H9 (cell line): ENCODE measurements around the gene AGBL4. TPM values are rescaled to one million over a fixed set of nuclear protein-coding genes. Genes with fewer than 3 reads are reported as not detected.

ENCODE experiments used
- DNase-seq: peaks from one replicate; pipeline ENCODE4 v3.0.0-alpha.2; 2017
- H2AFZ ChIP-seq: one replicate; pipeline ENCODE4 v1.6.1; 2013; ENCODE audit warnings: mild to moderate bottlenecking, low read length, control low read depth, moderate library complexity
- H2AK5ac ChIP-seq: 2 replicates; pipeline ENCODE4 v1.6.1; 2013; ENCODE audit warnings: low read length, control low read depth, mixed read lengths; ENCODE audit not compliant: insufficient read length
- H2BK120ac ChIP-seq: one replicate; pipeline ENCODE4 v1.6.1; 2013; ENCODE audit warnings: low read depth, mild to moderate bottlenecking, low read length, control low read depth, inconsistent platforms; ENCODE audit not compliant: poor library complexity, severe bottlenecking
- H2BK12ac ChIP-seq: 2 replicates; pipeline ENCODE4 v1.6.1; 2013; ENCODE audit warnings: low read length, control low read depth, mixed read lengths, low read depth; ENCODE audit not compliant: insufficient read length
- H2BK15ac ChIP-seq: 2 replicates; pipeline ENCODE4 v1.6.1; 2013; ENCODE audit warnings: low read depth, low read length, control low read depth
- H2BK20ac ChIP-seq: one replicate; pipeline ENCODE4 v1.6.1; 2013; ENCODE audit warnings: low read depth, mild to moderate bottlenecking, low read length, control low read depth, inconsistent platforms; ENCODE audit not compliant: poor library complexity, severe bottlenecking
- H2BK5ac ChIP-seq: 2 replicates; pipeline ENCODE4 v1.6.1; 2013; ENCODE audit warnings: low read length, control low read depth, mixed read lengths; ENCODE audit not compliant: insufficient read length
- H3K14ac ChIP-seq: 2 replicates; pipeline ENCODE4 v1.6.1; 2013; ENCODE audit warnings: low read length, control low read depth; ENCODE audit not compliant: insufficient read depth
- H3K18ac ChIP-seq: 2 replicates; pipeline ENCODE4 v1.6.1; 2013; ENCODE audit warnings: low read depth, mild to moderate bottlenecking, mixed read lengths, low read length, control low read depth; ENCODE audit not compliant: insufficient read length
- H3K23ac ChIP-seq: 2 replicates; pipeline ENCODE4 v1.6.1; 2013; ENCODE audit warnings: low read length, control low read depth, mixed read lengths, low read depth; ENCODE audit not compliant: insufficient read length
- H3K23me2 ChIP-seq: 2 replicates; pipeline ENCODE4 v1.6.1; 2013; ENCODE audit warnings: low read depth, mild to moderate bottlenecking, mixed read lengths, low read length, control low read depth; ENCODE audit not compliant: insufficient read length, poor library complexity, severe bottlenecking
- H3K27ac ChIP-seq: 2 replicates; pipeline ENCODE4 v1.5.1; 2013; ENCODE audit warnings: low read length, control low read depth, mixed read lengths, low read depth; ENCODE audit not compliant: insufficient read length
- H3K27me3 ChIP-seq: 2 replicates; pipeline ENCODE4 v1.6.1; 2013; ENCODE audit warnings: low read length, control low read depth, inconsistent platforms; ENCODE audit not compliant: insufficient read depth
- H3K4ac ChIP-seq: 2 replicates; pipeline ENCODE4 v1.6.1; 2013; ENCODE audit warnings: low read depth, mild to moderate bottlenecking, control low read depth, inconsistent platforms, low read length, moderate library complexity
- H3K4me1 ChIP-seq: 2 replicates; pipeline ENCODE4 v1.6.1; 2013; ENCODE audit warnings: low read length, control low read depth, inconsistent platforms; ENCODE audit not compliant: insufficient read depth
- H3K4me2 ChIP-seq: 2 replicates; pipeline ENCODE4 v1.6.1; 2013; ENCODE audit warnings: low read length, control low read depth, mixed read lengths; ENCODE audit not compliant: insufficient read length, insufficient read depth
- H3K56ac ChIP-seq: 2 replicates; pipeline ENCODE4 v1.6.1; 2013; ENCODE audit warnings: low read depth, mild to moderate bottlenecking, mixed read lengths, low read length, control low read depth; ENCODE audit not compliant: insufficient read length
- H3K79me1 ChIP-seq: 2 replicates; pipeline ENCODE4 v1.6.1; 2013; ENCODE audit warnings: low read depth, mild to moderate bottlenecking, moderate library complexity, low read length, control low read depth, inconsistent platforms; ENCODE audit not compliant: insufficient read depth, poor library complexity, severe bottlenecking
- H3K79me2 ChIP-seq: 2 replicates; pipeline ENCODE4 v1.6.1; 2013; ENCODE audit warnings: low read length, control low read depth, inconsistent platforms; ENCODE audit not compliant: insufficient read depth
- H3K9ac ChIP-seq: 2 replicates; pipeline ENCODE4 v1.6.1; 2013; ENCODE audit warnings: low read length, control low read depth, mixed read lengths; ENCODE audit not compliant: insufficient read length; ENCODE audit errors: extremely low read depth
- H3K9me3 ChIP-seq: one replicate; pipeline ENCODE4 v1.6.1; 2013; ENCODE audit warnings: low read depth, low read length, inconsistent platforms; ENCODE audit not compliant: control insufficient read depth
- H3T11ph ChIP-seq: one replicate; pipeline ENCODE4 v1.6.1; 2013; ENCODE audit warnings: mild to moderate bottlenecking, low read length, control low read depth, inconsistent platforms
- H4K20me1 ChIP-seq: one replicate; pipeline ENCODE4 v1.6.1; 2013; ENCODE audit not compliant: control insufficient read depth, insufficient read length, insufficient read depth
- H4K5ac ChIP-seq: 2 replicates; pipeline ENCODE4 v1.6.1; 2013; ENCODE audit warnings: low read depth, mild to moderate bottlenecking, mixed read lengths, low read length, control low read depth; ENCODE audit not compliant: insufficient read length
- H4K8ac ChIP-seq: replicated peaks from 2 replicates; pipeline ENCODE4 v1.6.1; 2013; ENCODE audit warnings: low read length, control low read depth, mixed read lengths, low read depth; ENCODE audit not compliant: insufficient read length
- H4K91ac ChIP-seq: 2 replicates; pipeline ENCODE4 v1.6.1; 2013; ENCODE audit warnings: low read depth, mild to moderate bottlenecking, moderate library complexity, mixed read lengths, low read length, control low read depth; ENCODE audit not compliant: insufficient read length
- H3K27ac Mint-ChIP-seq, 3 experiments: 2 replicates in 2 of 3; 3 replicates in 1 of 3; pipeline ENCODE4 v1.8.0; 2020 to 2021; ENCODE audit warnings: mixed read lengths in 3 of 3, mild to moderate bottlenecking in 1 of 3, moderate library complexity in 1 of 3
- H3K27me3 Mint-ChIP-seq: 2 replicates; pipeline ENCODE4 v1.8.0; 2021; ENCODE audit warnings: low read depth, mild to moderate bottlenecking, moderate library complexity, mixed read lengths
- H3K36me3 Mint-ChIP-seq, 3 experiments: 2 replicates in 2 of 3; 3 replicates in 1 of 3; pipeline ENCODE4 v1.8.0; 2020 to 2021; ENCODE audit warnings: low read depth in 3 of 3, mixed read lengths in 3 of 3; ENCODE audit not compliant: insufficient read depth in 1 of 3
- H3K4me1 Mint-ChIP-seq, 2 experiments: 2 replicates each; pipeline ENCODE4 v1.8.0; 2020; ENCODE audit warnings: mixed read lengths in 2 of 2
- H3K4me3 Mint-ChIP-seq, 2 experiments: 2 replicates in 1 of 2; 3 replicates in 1 of 2; pipeline ENCODE4 v1.8.0; 2020 to 2021; ENCODE audit warnings: mild to moderate bottlenecking in 2 of 2, mixed read lengths in 2 of 2, moderate library complexity in 1 of 2
- H3K9me3 Mint-ChIP-seq, 2 experiments: 2 replicates in 1 of 2; 3 replicates in 1 of 2; pipeline ENCODE4 v1.8.0; 2020; ENCODE audit warnings: mild to moderate bottlenecking in 2 of 2, mixed read lengths in 2 of 2, moderate library complexity in 1 of 2
- CTCF ChIP-seq: fragments of 200-600 bp; sonication (generic); conservative IDR thresholded peaks from 3 replicates; pipeline ENCODE4 v1.8.0; 2021; ENCODE audit warnings: antibody characterized with exemption, mild to moderate bottlenecking
- WGBS: extraction: QIAGEN DNeasy Blood & Tissue Kit; methylation state at CpG from one replicate; pipeline ENCODE4 v1.1.7; 2013; ENCODE audit warnings: missing lambda C conversion rate, low lambda C conversion rate, mixed read lengths; ENCODE audit not compliant: insufficient read length; ENCODE audit errors: extremely low coverage; 5-methylcytosine and 5-hydroxymethylcytosine counted together
- total RNA-seq: library from RNA; stranded (reverse); gene quantifications from 2 replicates; pipeline ENCODE4 v1.2.1, GENCODE V29; 2021

AGBL4 gene
- total RNA-seq, 1 experiment from 2014 or later: not detected

- Histone ChIP-seq H3K9me3 (no peaks in the 10 kb centered on the region), H3K56ac (no peak overlapping the region), H3T11ph (no peak overlapping the region), H4K20me1 (no peaks in the 10 kb centered on the region), H3K23ac (no peak overlapping the region), H3K79me1 (no peaks in the 10 kb centered on the region), H2AFZ (no peak overlapping the region), H4K5ac (no peak overlapping the region), H2BK15ac (no peak overlapping the region), H2BK12ac (no peak overlapping the region), H2BK120ac (no peak overlapping the region), H3K4ac (no peak overlapping the region), H3K23me2 (no peaks in the 10 kb centered on the region), H3K18ac (no peak overlapping the region), H3K4me2 (no peak overlapping the region), H2BK5ac (no peak overlapping the region), H3K27ac (no peak overlapping the region), H3K14ac (no peak overlapping the region; the same call in 1 of the 2 replicates), H4K8ac (no peak overlapping the region), H3K27me3 (no peaks in the 10 kb centered on the region), H2AK5ac (no peak overlapping the region), H3K4me1 (no peaks in the 10 kb centered on the region), H3K9ac (no peak overlapping the region), H4K91ac (no peak overlapping the region), H3K79me2 (no peaks in the 10 kb centered on the region), H2BK20ac (no peak overlapping the region)
- WGBS: no CpG with 5 or more reads among the region's 12 CpGs
- TF ChIP-seq CTCF: no peak
- Mint-ChIP-seq H3K9me3 (no peaks in the 10 kb centered on the region; a peak in 1 of 5 replicates), H3K27me3 (peaks cover 5% of the 10 kb centered on the region; the same call in 1 of the 2 replicates), H3K4me1 (peaks cover 2 to 7% of the 10 kb centered on the region in 2 experiments; a peak in 1 of 4 replicates), H3K4me3 (no peak overlapping the region), H3K27ac (no peak overlapping the region), H3K36me3 (no peaks in the 10 kb centered on the region)
- DNase-seq: no peak
Observed at GRCh38 chr1:48693674-48694320, 1330.0 kb downstream of the AGBL4 start.
